HG03064 (cell line): ENCODE data around the gene CNTNAP4.

ENCODE experiments used
- ATAC-seq: cut with Tn5 transposase; IDR thresholded peaks from one replicate; pipeline ENCODE4 v1.9.1; 2021; ENCODE audit warnings: low read depth; ENCODE audit not compliant: unreplicated experiment

Gene CNTNAP4

DNA sequence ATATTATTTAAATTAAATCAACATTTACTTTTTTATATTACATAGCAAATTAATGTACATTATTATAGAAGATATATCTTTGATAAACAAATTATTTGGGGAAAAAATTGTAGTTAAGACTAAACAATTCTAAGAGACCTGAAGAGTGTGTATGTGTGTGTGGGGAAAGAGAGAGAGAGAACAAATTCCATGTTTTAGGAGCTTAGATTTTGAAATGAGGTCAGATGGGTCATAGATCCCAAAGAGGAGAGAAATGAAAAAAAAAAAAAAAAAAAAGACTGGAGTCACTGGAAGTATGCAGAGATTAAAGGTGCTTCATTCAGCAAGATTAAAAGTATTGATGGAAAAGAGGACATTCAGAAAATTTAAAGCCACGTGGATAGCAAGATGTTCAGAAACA is 206.8 kb downstream of the CNTNAP4 start:
- no peak for ATAC-seq

DNA sequence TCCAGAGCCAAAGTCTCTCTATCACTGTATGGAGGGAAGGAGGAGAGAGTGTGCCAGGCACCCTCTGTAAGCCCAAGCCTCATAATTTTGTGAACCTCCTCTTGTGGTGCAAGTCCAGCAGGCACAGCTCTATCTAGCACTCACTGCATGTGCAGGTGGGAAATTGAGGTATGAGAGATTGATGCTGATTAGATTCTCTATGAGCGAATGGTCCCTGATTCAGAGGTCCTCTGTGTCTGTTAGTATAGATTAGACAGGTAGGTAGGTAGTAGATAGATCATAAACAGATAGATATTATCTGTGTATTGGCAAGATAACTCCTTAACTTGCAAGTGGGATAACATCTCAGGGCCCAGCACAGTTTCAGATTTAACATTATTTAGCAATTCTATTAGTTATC is 209.5 kb downstream of the CNTNAP4 start:
- ATAC-seq = no peak

GRCh38 chr16:76487411-76488064 is 210.3 kb downstream of the CNTNAP4 start:
- ATAC-seq = no peak

- ATAC-seq = no peak
Measured at GRCh38 chr16:76488065-76488417, 210.8 kb downstream of the CNTNAP4 start.

GRCh38 chr16:76490036-76490639 is 212.9 kb downstream of the CNTNAP4 start:
- ATAC-seq = no peak

DNA sequence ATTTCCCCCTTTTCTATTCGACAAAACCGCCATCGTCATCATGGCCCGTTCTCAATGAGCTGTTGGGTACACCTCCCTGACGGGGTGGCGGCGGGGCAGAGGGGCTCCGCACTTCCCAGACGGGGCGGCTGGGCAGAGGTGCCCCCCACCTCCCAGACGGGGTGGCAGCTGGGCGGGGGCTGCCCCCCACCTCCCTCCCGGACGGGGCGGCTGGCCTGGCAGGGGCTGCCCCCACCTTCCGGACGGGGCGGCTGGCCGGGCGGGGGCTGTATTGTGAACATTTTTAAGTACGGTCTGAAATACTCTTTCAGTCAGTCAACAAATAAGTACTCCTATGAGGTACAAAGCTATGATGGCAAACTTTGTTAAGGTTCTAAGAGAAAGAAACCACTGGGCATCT is 222.8 kb downstream of the CNTNAP4 start:
- no peak for ATAC-seq

DNA sequence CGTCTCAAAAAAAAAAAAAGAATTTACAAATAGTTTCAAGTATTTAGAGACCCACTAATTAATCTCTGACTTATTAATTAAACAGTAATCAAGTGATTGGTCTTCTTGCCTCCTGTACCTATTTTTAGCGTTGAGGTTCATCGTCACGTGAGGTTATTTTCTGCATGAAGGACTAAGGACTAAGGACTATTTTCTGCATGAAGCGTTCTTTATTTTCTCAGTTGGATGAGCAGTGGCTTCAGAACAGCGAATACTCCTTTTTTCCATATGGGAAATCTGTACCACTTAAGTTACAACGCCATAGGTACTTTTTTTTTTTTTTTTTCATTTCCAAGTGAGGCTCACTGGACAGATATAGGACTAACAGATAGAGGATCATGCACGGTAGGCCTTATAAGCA is 224.9 kb downstream of the CNTNAP4 start:
- ATAC-seq = no peak

- no peak for ATAC-seq
Measured at GRCh38 chr16:76502555-76502954, 225.4 kb downstream of the CNTNAP4 start.

DNA sequence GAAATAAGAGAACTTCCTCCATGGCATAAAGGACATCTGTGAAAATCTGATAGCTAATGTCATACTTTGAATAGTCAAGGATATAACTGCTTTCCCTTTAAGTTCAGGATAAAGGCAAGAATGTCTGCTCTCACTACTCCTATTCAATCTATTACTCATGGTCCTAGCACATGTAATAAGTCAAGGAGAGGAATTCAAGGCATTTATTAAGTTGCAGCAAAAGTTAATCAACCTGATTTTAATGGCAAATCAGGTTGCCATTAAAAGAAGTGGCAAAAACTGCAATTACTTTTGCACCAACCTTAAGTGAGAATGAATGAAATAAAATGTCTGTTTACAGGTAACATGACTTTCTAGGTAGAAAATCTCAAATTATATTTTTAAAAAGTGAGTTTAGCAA is 225.9 kb downstream of the CNTNAP4 start:
- ATAC-seq = no peak

- ATAC-seq = no peak
Measured at GRCh38 chr16:76511203-76511602, 234.0 kb downstream of the CNTNAP4 start.

DNA sequence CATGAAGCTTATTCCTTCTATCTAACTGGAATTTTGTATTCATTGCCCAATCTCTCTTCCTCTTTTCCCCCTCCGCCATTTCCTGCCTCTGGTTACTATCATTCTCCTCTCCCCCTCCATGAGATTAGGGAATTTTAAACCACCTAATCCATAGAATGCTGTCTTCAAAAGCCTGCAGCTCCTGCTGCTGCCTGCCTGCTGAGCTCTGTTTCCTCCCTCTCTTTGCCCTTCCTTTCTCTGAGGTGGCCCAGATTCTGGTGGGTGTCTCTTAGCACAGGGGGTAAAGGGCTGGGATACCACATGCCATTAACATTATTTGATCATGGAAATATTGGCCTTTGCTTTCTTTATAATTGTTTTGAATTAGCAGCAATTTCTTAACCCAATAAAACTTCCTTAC is 241.6 kb downstream of the CNTNAP4 start:
- ATAC-seq = no peak

GRCh38 chr16:76524356-76524755 is 247.2 kb downstream of the CNTNAP4 start:
- no peak for ATAC-seq

- ATAC-seq = no peak
Measured at GRCh38 chr16:76524769-76525168, 247.6 kb downstream of the CNTNAP4 start.

DNA sequence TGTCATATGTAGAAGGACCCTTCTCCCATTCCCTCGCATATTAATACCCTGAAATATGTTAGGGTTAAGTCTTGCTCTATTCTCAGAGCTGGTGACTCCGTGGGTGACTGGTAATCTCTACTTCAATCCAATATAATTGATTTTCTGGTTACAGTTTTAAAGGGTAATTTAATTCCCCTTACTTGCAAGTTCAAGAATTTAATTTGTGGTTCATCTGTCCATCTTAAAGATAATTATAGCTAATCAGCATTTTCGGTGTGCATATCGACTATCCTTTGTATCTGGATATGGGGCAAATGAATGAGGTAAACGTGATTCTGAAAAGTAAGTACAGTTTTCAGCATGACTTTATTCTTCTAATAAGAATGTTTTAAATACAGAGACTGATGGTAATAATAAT is 250.0 kb downstream of the CNTNAP4 start:
- no peak for ATAC-seq

- ATAC-seq = no peak
Measured at GRCh38 chr16:76529120-76529519, 251.9 kb downstream of the CNTNAP4 start.

GRCh38 chr16:76531236-76531635 is 254.0 kb downstream of the CNTNAP4 start:
- no peak for ATAC-seq

DNA sequence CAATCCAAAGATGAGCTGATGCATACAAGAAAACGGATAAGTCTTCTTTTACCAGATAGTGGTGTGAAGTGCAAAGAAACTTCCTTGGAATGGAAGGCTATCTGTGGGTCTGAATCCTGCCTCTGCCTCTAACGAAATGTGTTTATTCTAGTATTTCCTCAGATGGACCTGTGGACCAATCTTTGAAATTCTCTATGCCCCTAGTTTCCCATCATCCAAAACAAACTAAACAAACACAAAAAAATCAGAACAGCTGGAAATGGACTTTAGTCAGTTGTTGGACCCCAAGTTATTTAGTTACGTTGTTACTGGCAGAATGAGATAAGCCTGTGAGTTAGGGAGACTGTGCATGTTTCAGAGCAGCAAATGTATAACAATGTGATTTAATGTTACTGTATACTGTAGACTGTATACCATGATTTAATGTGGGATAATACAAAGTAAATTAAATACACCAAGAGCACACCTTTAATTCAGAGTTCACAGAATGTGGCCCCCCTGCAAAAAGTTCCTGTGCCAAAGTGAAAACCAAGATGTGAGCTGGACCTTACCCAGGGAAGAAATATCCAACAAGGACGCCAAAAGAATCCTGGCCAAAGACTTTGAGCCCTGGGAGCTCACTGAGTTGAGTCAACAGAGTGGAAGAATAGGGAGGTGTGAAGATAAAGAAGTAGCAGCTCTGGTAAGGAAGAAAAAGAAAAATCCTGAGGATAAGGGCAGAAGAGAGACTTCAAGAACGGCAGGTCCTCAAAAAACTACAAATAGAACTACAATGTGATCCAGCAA is 255.2 kb downstream of the CNTNAP4 start:
- ATAC-seq = no peak

- no peak for ATAC-seq
Measured at GRCh38 chr16:76539609-76540008, 262.4 kb downstream of the CNTNAP4 start.

DNA sequence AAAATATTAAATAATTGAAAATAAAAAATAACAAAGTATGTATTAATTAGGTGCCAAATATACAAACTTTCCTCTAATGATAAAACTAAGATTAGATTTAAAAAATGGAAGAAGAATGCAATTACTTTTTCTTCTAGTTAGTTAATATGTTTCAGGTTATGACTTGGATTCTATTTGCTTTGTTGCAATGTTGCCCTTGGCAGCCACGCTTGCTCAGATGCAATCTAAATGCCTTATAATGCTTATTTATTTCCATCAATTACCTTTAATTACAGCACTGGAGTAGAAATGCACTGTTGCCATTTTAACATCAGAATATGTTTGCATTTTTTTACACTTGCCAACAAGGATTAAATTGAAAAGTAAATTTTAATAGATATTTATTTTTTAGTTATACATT is 263.9 kb downstream of the CNTNAP4 start:
- no peak for ATAC-seq

DNA sequence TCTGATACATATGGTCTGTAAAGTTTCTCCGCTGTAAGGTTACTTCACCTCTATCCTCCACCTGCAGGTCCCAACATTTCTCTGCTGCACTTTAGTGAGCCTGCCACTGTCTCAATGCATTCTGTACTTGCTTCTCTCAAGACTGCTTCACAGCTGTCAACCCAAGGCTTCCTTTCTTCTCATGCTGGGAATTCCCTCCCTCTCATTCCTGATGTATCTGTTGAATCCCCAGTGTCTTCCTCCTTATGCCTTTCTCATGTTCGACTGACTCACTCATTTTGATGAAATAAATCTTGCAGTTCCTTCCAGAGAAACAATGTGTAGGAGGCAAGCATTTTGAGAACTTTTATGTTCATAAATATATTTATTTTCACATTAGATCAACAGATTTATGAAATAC is 288.3 kb downstream of the CNTNAP4 start:
- ATAC-seq = no peak

- no peak for ATAC-seq
Measured at GRCh38 chr16:76571755-76572154, 294.6 kb downstream of the CNTNAP4 start.

DNA sequence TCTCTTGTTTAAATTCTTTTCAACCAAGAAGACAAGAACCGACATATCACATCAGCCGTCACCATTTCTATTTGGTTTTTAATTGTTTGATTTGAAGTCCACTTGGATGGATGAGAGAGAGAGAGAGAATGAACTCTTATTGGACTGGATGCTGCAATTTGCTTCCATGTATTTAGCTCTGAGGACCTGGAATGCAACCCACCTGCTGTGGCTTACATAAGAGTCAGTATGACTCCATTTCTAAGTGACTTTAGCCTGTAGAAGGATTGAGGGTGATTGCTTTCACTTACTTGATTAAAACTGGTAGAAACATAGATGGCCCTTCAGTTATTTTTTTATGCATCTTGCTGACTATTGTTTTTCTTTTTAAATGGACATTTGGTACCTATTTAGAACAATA is 296.1 kb downstream of the CNTNAP4 start:
- ATAC-seq = no peak
